GM10248 (cell line): ENCODE measurements around the gene ARHGAP23.

Experiments used
- CTCF ChIA-PET: fragments of 300-600 bp; sonication (Branson Sonifier 250); formaldehyde crosslinking; extraction: SDS; loops from one replicate; lab custom pipeline; 2021; ENCODE audit warnings: antibody characterized with exemption; lab: Yijun Ruan, JAX
- POLR2A ChIA-PET: fragments of 350-650 bp; sonication (Branson Sonifier 250); formaldehyde crosslinking; extraction: SDS; loops from one replicate; lab custom pipeline; 2020; ENCODE audit warnings: antibody characterized with exemption; lab: Yijun Ruan, JAX
- DNase-seq: peaks from one replicate; pipeline ENCODE4 v3.0.0; 2012; ENCODE audit errors: extremely low spot score
- CTCF ChIP-seq: IDR thresholded peaks from 2 replicates; pipeline ENCODE4 v1.5.1; 2012; ENCODE audit warnings: mild to moderate bottlenecking, low read depth; ENCODE audit errors: extremely low read depth, missing control alignments, control extremely low read depth

ARHGAP23 gene

GRCh38 chr17:38552343-38552742 is 124.1 kb downstream of the ARHGAP23 start:
- CTCF ChIA-PET = interaction anchor here (1.4 to 15.6 kb wide), 3 partner anchors 8 to 109 kb away, joined by 4 to 416 read pairs (median 35); no protein-coding TSS in a partner anchor
- TF ChIP-seq CTCF = no peak
- POLR2A ChIA-PET = no interaction called here

GRCh38 chr17:38554430-38555350 is 126.4 kb downstream of the ARHGAP23 start:
- no peak for DNase-seq
- POLR2A ChIA-PET = no interaction called here

More at GRCh38 chr17:38552343-38552742, 124.1 kb downstream of the ARHGAP23 start:
- DNase-seq = no peak

GRCh38 chr17:38556239-38556638 is 128.0 kb downstream of the ARHGAP23 start:
- ChIA-PET POLR2A (no interaction called here), CTCF (interaction anchor here (0.8 to 15.6 kb wide), 12 partner anchors 9 to 179 kb away, joined by 3 to 416 read pairs (median 4); partner anchors contain the start of gene SRCIN1)
- DNase-seq = no peak
- no peak for TF ChIP-seq CTCF

More at GRCh38 chr17:38554430-38555350, 126.4 kb downstream of the ARHGAP23 start:
- TF ChIP-seq CTCF = no peak
- CTCF ChIA-PET = interaction anchor here (0.7 to 15.6 kb wide), 10 partner anchors 9 to 106 kb away, joined by 3 to 416 read pairs (median 5); no protein-coding TSS in a partner anchor

- POLR2A ChIA-PET = interaction anchor here (2.4 kb wide), 1 partner anchor 110 kb away, joined by 8 read pairs; no protein-coding TSS in a partner anchor
- TF ChIP-seq CTCF = no peak
- CTCF ChIA-PET = interaction anchor here (0.7 to 15.6 kb wide), 38 partner anchors 10 to 596 kb away, joined by 3 to 416 read pairs (median 6); partner anchors contain the start of gene SRCIN1
- no peak for DNase-seq
These were observed 129.1 kb downstream of the ARHGAP23 start for GRCh38 chr17:38557396-38557795.

DNA sequence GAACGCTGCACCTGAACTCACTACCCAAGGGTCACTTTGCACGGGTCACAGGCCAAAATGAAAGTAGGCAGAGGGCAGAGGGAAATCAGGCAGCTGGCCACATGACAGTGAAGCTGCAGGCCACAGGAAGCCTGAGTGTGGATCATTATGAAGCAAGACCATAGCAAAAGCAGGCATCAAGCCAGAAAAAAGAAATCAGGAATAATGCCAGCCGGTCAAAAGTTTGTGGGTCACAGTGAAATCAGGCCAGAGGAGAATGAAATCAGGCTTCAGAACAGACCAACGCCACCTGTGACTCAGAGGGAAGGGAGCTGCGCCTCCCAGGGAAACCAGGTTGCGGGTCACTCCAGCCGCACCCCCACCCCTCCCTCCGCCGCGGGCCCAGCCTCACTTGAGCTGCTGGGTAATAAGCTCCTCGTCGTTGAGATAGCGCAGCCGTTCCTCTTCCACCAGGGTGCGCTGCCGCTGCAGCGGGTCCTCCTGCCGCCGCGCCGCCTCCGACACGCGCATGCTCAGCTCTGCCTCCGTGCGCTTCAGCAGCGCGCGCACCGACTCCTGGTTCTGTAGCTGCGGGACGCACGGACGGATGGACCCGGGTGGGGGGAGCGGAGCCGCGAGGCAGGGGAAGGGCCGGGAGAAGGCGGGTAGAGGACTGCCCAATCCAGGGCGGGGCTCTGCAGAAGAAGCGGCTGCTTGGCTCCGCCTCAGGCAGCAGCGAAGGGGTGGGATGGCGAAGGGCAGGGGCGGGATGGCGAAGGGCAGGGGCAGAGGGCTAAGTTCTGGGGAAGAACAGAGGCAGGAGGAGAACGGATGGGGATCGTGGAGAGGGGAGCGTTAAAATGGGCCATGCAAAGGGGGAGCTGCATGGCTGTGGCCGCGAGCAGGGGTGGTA is 129.8 kb downstream of the ARHGAP23 start:
- CTCF ChIA-PET = interaction anchor here (0.7 to 15.6 kb wide), 47 partner anchors 10 to 595 kb away, joined by 3 to 416 read pairs (median 5); partner anchors contain the start of gene SRCIN1
- peak; percentile 93 for DNase-seq
- peak; percentile 96 for TF ChIP-seq CTCF
- POLR2A ChIA-PET = interaction anchor here (0.9 to 2.4 kb wide), 2 partner anchors 107 to 109 kb away, joined by 5 to 8 read pairs; no protein-coding TSS in a partner anchor
